GM12872 (cell line): ENCODE data around the gene RFTN1.

ENCODE experiments used
- CTCF ChIP-seq: IDR thresholded peaks from 3 replicates; pipeline ENCODE4 v1.5.1; 2011; ENCODE audit warnings: low read depth, mild to moderate bottlenecking, low read length, moderate library complexity; ENCODE audit not compliant: insufficient read depth

The RFTN1 gene

GRCh38 chr3:16304061-16305010, 209.2 kb downstream of the RFTN1 start:
- no peak for TF ChIP-seq CTCF

GRCh38 chr3:16303037-16303575, 210.4 kb downstream of the RFTN1 start:
- TF ChIP-seq CTCF = no peak

- no peak for TF ChIP-seq CTCF
These were observed 211.3 kb downstream of the RFTN1 start for GRCh38 chr3:16302082-16302631.

GRCh38 chr3:16301507-16301906, 212.0 kb downstream of the RFTN1 start:
- TF ChIP-seq CTCF = no peak

- no peak for TF ChIP-seq CTCF
These were observed 212.6 kb downstream of the RFTN1 start for GRCh38 chr3:16300881-16301359.

- no peak for TF ChIP-seq CTCF
These were observed 213.2 kb downstream of the RFTN1 start for GRCh38 chr3:16300307-16300706.

- TF ChIP-seq CTCF = no peak
These were observed 213.8 kb downstream of the RFTN1 start for GRCh38 chr3:16299746-16300145.
